HCT116 (cell line): Measurements from ENCODE around the gene PEAK3. TPM values are rescaled to one million over a fixed set of nuclear protein-coding genes. Genes with fewer than 3 reads are reported as not detected.

Experiments used
- ATAC-seq: fragments of 200-7000 bp; cut with Tn5 transposase; 2 replicates; pipeline ENCODE4 v1.9.1; 2020; ENCODE audit warnings: mild to moderate bottlenecking, moderate library complexity
- BruUV-seq: library from RNA; stranded (reverse); fragments of 400-500 nt; replicated peaks from 2 replicates; lab custom pipeline; 2021; lab: Mats Ljungman, UMichigan
- CTCF ChIA-PET: fragments of 300-600 bp; sonication (Branson Sonifier 250); formaldehyde crosslinking; loops from one replicate; lab custom pipeline; 2021; ENCODE audit warnings: antibody characterized with exemption; lab: Charles Lee
- POLR2A ChIA-PET: fragments of 300-600, 350-600 bp; sonication (Branson Sonifier 250); formaldehyde crosslinking; loops from one replicate; lab custom pipeline; 2021; ENCODE audit warnings: antibody characterized with exemption; lab: Charles Lee
- RAD21 ChIA-PET, 2 experiments: fragments of 300-600 bp; sonication (Branson Sonifier 250); formaldehyde crosslinking; loops; one replicate each; lab custom pipeline; 2023; ENCODE audit warnings: low total read pairs in 2 of 2; ENCODE audit not compliant: uncharacterized antibody in 2 of 2, unreplicated experiment in 2 of 2, low non-redundant PET in 1 of 2; lab: Charles Lee
- DNase-seq: peaks from one replicate; pipeline ENCODE4 v3.0.0-alpha.2; 2010; ENCODE audit warnings: low read depth, low spot score
- H2AFZ ChIP-seq: fragments of 200-600 bp; shearing (Covaris generic), sonication (generic); 2 replicates; pipeline ENCODE4 v1.6.1; 2017; ENCODE audit warnings: low read depth, mixed run types, mixed read lengths, antibody characterized with exemption, low read length; ENCODE audit not compliant: poor library complexity, severe bottlenecking
- H3K27ac ChIP-seq: 2 replicates; pipeline ENCODE4 v1.5.1; 2012; ENCODE audit warnings: low read depth, low read length
- H3K27me3 ChIP-seq: fragments of 200-600 bp; sonication (generic); 2 replicates; pipeline ENCODE4 v1.6.1; 2016; ENCODE audit warnings: mixed run types, low read length, mixed read lengths; ENCODE audit not compliant: insufficient read depth
- H3K36me3 ChIP-seq, 2 experiments: fragments of 200-500 bp in 1 of 2; fragments of 200-600 bp in 1 of 2; sonication (Bioruptor generic) in 1 of 2; sonication (generic) in 1 of 2; 2 replicates each; pipeline versions ENCODE4 v1.5.1 to v1.6.1; 2014 to 2016; ENCODE audit warnings: low read length in 2 of 2, inconsistent platforms in 1 of 2, mixed read lengths in 1 of 2, mixed run types in 1 of 2; ENCODE audit not compliant: insufficient read depth in 2 of 2, control insufficient read depth in 1 of 2
- H3K4me1 ChIP-seq, 2 experiments: fragments of 200-600 bp in 1 of 2; sonication (generic) in 1 of 2; 2 replicates each; pipeline versions ENCODE4 v1.5.1 to v1.6.1; 2012 to 2017; ENCODE audit warnings: low read length in 2 of 2, inconsistent platforms in 1 of 2, mild to moderate bottlenecking in 1 of 2, mixed read lengths in 1 of 2, mixed run types in 1 of 2, moderate library complexity in 1 of 2; ENCODE audit not compliant: insufficient read depth in 2 of 2, control insufficient read depth in 1 of 2
- H3K4me2 ChIP-seq: fragments of 200-600 bp; sonication (generic); 2 replicates; pipeline ENCODE4 v1.6.1; 2017; ENCODE audit warnings: mixed run types, low read length, mixed read lengths
- H3K4me3 ChIP-seq, 2 experiments: fragments of 200-600 bp in 1 of 2; sonication (generic) in 1 of 2; replicated peaks in 1 of 2; 2 replicates each; pipeline ENCODE4 v1.5.1; 2011 to 2016; ENCODE audit warnings: low read length in 2 of 2, control low read depth in 1 of 2, low read depth in 1 of 2, mild to moderate bottlenecking in 1 of 2, mixed read lengths in 1 of 2, mixed run types in 1 of 2
- H3K79me2 ChIP-seq: fragments of 200-600 bp; sonication (generic); 2 replicates; pipeline ENCODE4 v1.6.1; 2017; ENCODE audit warnings: mild to moderate bottlenecking, mixed run types, low read length, moderate library complexity, mixed read lengths; ENCODE audit not compliant: insufficient read depth
- H3K9ac ChIP-seq: fragments of 200-600 bp; sonication (generic); 2 replicates; pipeline ENCODE4 v1.6.1; 2016; ENCODE audit warnings: low read length, mixed read lengths
- H3K9me2 ChIP-seq: fragments of 200-600 bp; sonication (generic), shearing (Covaris generic); 2 replicates; pipeline ENCODE4 v1.6.1; 2017; ENCODE audit warnings: mixed run types, mild to moderate bottlenecking, moderate library complexity; ENCODE audit not compliant: insufficient read depth
- H3K9me3 ChIP-seq, 2 experiments: fragments of 200-500 bp in 1 of 2; fragments of 200-600 bp in 1 of 2; sonication (Bioruptor generic) in 1 of 2; sonication (generic) in 1 of 2; 2 replicates each; pipeline ENCODE4 v1.6.1; 2014 to 2017; ENCODE audit warnings: low read length in 2 of 2, mixed read lengths in 2 of 2, inconsistent platforms in 1 of 2, low read depth in 1 of 2, mild to moderate bottlenecking in 1 of 2, mixed run types in 1 of 2, moderate library complexity in 1 of 2; ENCODE audit not compliant: control insufficient read depth in 1 of 2, insufficient read depth in 1 of 2
- H4K20me1 ChIP-seq: fragments of 200-600 bp; sonication (generic), shearing (Covaris generic); 2 replicates; pipeline ENCODE4 v1.6.1; 2017; ENCODE audit warnings: mixed run types, mild to moderate bottlenecking, moderate library complexity; ENCODE audit not compliant: insufficient read depth
- ATF3 ChIP-seq: IDR thresholded peaks from 2 replicates; pipeline ENCODE4 v1.6.1; 2012
- CEBPB ChIP-seq: IDR thresholded peaks from 2 replicates; pipeline ENCODE4 v1.6.1; 2012; ENCODE audit warnings: low read depth
- ELF1 ChIP-seq: IDR thresholded peaks from 2 replicates; pipeline ENCODE4 v1.6.1; 2012; ENCODE audit warnings: low read depth, borderline replicate concordance
- EZH2 ChIP-seq: fragments of 200-600 bp; sonication (generic); IDR thresholded peaks from 2 replicates; pipeline ENCODE4 v1.6.1; 2017; ENCODE audit warnings: antibody characterized with exemption, mixed run types
- EZH2phosphoT487 ChIP-seq: fragments of 200-600 bp; IDR thresholded peaks from 2 replicates; pipeline ENCODE4 v1.6.1; 2018; ENCODE audit warnings: antibody characterized with exemption, borderline replicate concordance
- POLR2AphosphoS5 ChIP-seq: IDR thresholded peaks from 2 replicates; pipeline ENCODE4 v1.6.1; 2011; ENCODE audit warnings: mild to moderate bottlenecking, low read depth, low read length, moderate library complexity
- SIN3A ChIP-seq: IDR thresholded peaks from 2 replicates; pipeline ENCODE4 v1.6.1; 2012; ENCODE audit warnings: low read depth
- SP1 ChIP-seq: IDR thresholded peaks from 2 replicates; pipeline ENCODE4 v1.6.1; 2012; ENCODE audit warnings: low read depth
- TCF7L2 ChIP-seq: IDR thresholded peaks from 2 replicates; pipeline ENCODE4 v1.7.0; 2011; ENCODE audit warnings: borderline replicate concordance, inconsistent platforms; ENCODE audit not compliant: insufficient read depth, insufficient read length; ENCODE audit errors: extremely low read depth
- YY1 ChIP-seq: IDR thresholded peaks from 2 replicates; pipeline ENCODE4 v1.6.1; 2011; ENCODE audit warnings: low read length, low read depth, moderate library complexity, mild to moderate bottlenecking; ENCODE audit not compliant: insufficient replicate concordance; ENCODE audit errors: extremely low read depth
- ZFX ChIP-seq: fragments of 450-650 bp; IDR thresholded peaks from 2 replicates; pipeline ENCODE4 v1.6.1; 2017
- intact Hi-C: fragments of 100-400 bp; cut with micrococcal nuclease; formaldehyde crosslinking; loops from 2 replicates; pipeline ENCODE4 v1.10.0; 2022
- total RNA-seq: library from RNA; stranded (reverse); gene quantifications from one replicate; pipeline ENCODE4 v1.2.1, GENCODE V29; 2021; ENCODE audit not compliant: unreplicated experiment
- TF ChIP-seq, protein P1 (sequence below): IDR thresholded peaks from 2 replicates; pipeline ENCODE4 v1.6.1; 2012

PEAK3 gene
- total RNA-seq, 1 experiment from 2014 or later, result not detected

DNA sequence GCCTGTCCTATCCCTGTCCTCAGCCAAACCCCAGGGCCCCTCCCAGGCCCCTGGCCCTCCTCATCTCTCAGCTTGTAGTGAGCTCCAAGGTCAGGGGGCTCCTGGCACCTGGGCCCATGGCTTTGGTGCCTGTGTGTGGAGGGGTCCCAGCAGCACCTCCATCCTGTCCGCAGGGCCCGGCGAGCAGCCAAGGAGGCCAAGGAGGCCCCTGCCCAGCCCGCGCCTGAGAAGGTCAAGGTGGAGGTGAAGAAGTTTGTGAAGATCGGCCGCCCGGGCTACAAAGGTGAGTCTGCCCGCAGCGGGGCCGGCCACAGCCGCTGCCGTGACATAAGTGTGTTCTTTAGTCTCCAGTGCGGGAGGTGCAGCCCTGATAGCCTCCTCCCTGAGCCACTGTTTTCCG is 36.7 kb downstream of the PEAK3 start:
- ChIA-PET POLR2A (no interaction called here), CTCF (interaction anchor here (1.3 kb wide), 1 partner anchor 15 kb away, joined by 3 read pairs; no protein-coding TSS in a partner anchor), RAD21 (no interaction called here)
- Histone ChIP-seq H3K4me3 (no peak overlapping the region), H3K4me2 (no peak overlapping the region), H3K4me1 (peaks cover 0 to 15% of the 10 kb centered on the region in 2 experiments; a peak in 1 of 4 replicates), H3K9me3 (no peaks in the 10 kb centered on the region), H2AFZ (no peak overlapping the region), H3K79me2 (peaks cover 61% of the 10 kb centered on the region), H3K9ac (no peak overlapping the region), H3K36me3 (peaks cover 37 to 74% of the 10 kb centered on the region in 2 experiments), H3K27ac (no peak overlapping the region), H3K27me3 (no peaks in the 10 kb centered on the region), H3K9me2 (no peaks in the 10 kb centered on the region), H4K20me1 (peaks cover 19% of the 10 kb centered on the region; the same call in 1 of the 2 replicates)
- TF ChIP-seq SIN3A, result no peak
- TF ChIP-seq ZFX, result no peak
- no peak for TF ChIP-seq ELF1
- TF ChIP-seq POLR2AphosphoS5, result no peak
- no peak for TF ChIP-seq EZH2phosphoT487
- no peak for TF ChIP-seq ATF3
- no peak for TF ChIP-seq TCF7L2
- no peak for TF ChIP-seq SP1
- no peak for TF ChIP-seq YY1
- no peak for TF ChIP-seq CEBPB
- TF ChIP-seq EZH2, result no peak
- TF ChIP-seq, protein P1, sequence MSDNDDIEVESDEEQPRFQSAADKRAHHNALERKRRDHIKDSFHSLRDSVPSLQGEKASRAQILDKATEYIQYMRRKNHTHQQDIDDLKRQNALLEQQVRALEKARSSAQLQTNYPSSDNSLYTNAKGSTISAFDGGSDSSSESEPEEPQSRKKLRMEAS, result no peak
- intact Hi-C loops, result loop anchor here (2.0 kb wide), 1 partner anchor 14 kb away; no protein-coding TSS in a partner anchor
- no TSS peak for BruUV-seq
- DNase-seq (no peak), ATAC-seq (no peak)
